Mesenteric fat pad (tissue), 1 donor: Measurements from ENCODE around the gene CCT4. TPM values are rescaled to one million over a fixed set of nuclear protein-coding genes. Genes with fewer than 3 reads are reported as not detected.
"Not testable (repeated sequence)": the region's sequence is repeated elsewhere in the genome, so short reads cannot be mapped to it uniquely, and the experiment has no call there.

Experiments used
- DNase-seq: peaks from one replicate; pipeline ENCODE4 v3.0.0-alpha.2; 2020; ENCODE audit warnings: low spot score
- long read RNA-seq: library from polyadenylated mRNA; unstranded; transcript quantifications from one replicate; pipeline ENCODE4 v2.0.0, GENCODE V29; 2020
- total RNA-seq: library from RNA; stranded (reverse); fragmentation: NEBNext Ultra II Directional; extraction: Animal tissue kit (Norgen Biotek cat#: 25700); gene quantifications from one replicate; pipeline ENCODE4 v1.2.1, GENCODE V29; 2021
- donor health status: DM: yes; HTN: yes; CAD: no.

The CCT4 gene
- total RNA-seq = 107 TPM
- long read RNA-seq, transcript CCT4-201 (14 exons, 2,520 nt) = major isoform, 618 of 659 reads
- long read RNA-seq, partial matches to known transcripts = 10 of 659 reads
- long read RNA-seq, other reads (novel, unspliced or antisense) = 26 of 659 reads

- peak; percentile 95 for DNase-seq
These were observed at the start of gene CCT4 for GRCh38 chr2:61888267-61889055. Gene CCT4 (minus strand): TSS chr2:61888656. CDS start chr2:61888507, 149 bp downstream.

GRCh38 chr2:61937886-61938285 lies 49.4 kb upstream of the CCT4 start:
- DNase-seq = no peak

- no peak for DNase-seq
These were observed 48.6 kb upstream of the CCT4 start for GRCh38 chr2:61937098-61937497.

- no peak for DNase-seq
These were observed 40.5 kb upstream of the CCT4 start for GRCh38 chr2:61928826-61929461.

GRCh38 chr2:61926531-61927477 lies 38.3 kb upstream of the CCT4 start:
- no peak for DNase-seq

GRCh38 chr2:61924895-61925663 lies 36.6 kb upstream of the CCT4 start:
- no peak for DNase-seq

GRCh38 chr2:61922714-61923113 lies 34.3 kb upstream of the CCT4 start:
- DNase-seq = no peak

- DNase-seq = no peak
These were observed 32.1 kb upstream of the CCT4 start for GRCh38 chr2:61920548-61920947.

- DNase-seq = not testable (repeated sequence)
These were observed 26.3 kb upstream of the CCT4 start for GRCh38 chr2:61914794-61915193.

- no peak for DNase-seq
These were observed 23.1 kb upstream of the CCT4 start for GRCh38 chr2:61911510-61911909.

- no peak for DNase-seq
These were observed 22.1 kb upstream of the CCT4 start for GRCh38 chr2:61910603-61911002.

- DNase-seq = no peak
These were observed 20.7 kb upstream of the CCT4 start for GRCh38 chr2:61909116-61909515.

- no peak for DNase-seq
These were observed 17.7 kb upstream of the CCT4 start for GRCh38 chr2:61906186-61906470.

GRCh38 chr2:61905372-61906185 lies 17.1 kb upstream of the CCT4 start, which contains the start of gene COMMD1:
Gene COMMD1 (plus strand): TSS chr2:61905674. CDS start chr2:61905679, 5 bp downstream.
- peak; percentile 94 for DNase-seq

GRCh38 chr2:61900281-61900680 lies 11.8 kb upstream of the CCT4 start:
- DNase-seq = no peak

- no peak for DNase-seq
These were observed 10.4 kb upstream of the CCT4 start for GRCh38 chr2:61898810-61899209.

- DNase-seq = no peak
These were observed 664 bp downstream of the CCT4 start for GRCh38 chr2:61887717-61888266.

GRCh38 chr2:61885896-61886603 lies 2.4 kb downstream of the CCT4 start:
- DNase-seq = no peak

GRCh38 chr2:61882850-61883249 lies 5.6 kb downstream of the CCT4 start:
- no peak for DNase-seq
